Body of pancreas (tissue), 4 donors: ENCODE data around the gene ART5. TPM values are rescaled to one million over a fixed set of nuclear protein-coding genes. Genes with fewer than 3 reads are reported as not detected.
"Not testable (repeated sequence)": the region's sequence is repeated elsewhere in the genome, so short reads cannot be mapped to it uniquely, and the experiment has no call there.

Experiments
- ATAC-seq: fragments of 150-250 bp; one replicate; pipeline ENCODE4 v1.9.1; 2016
- DNase-seq, 4 donors: peaks; one replicate each; pipeline ENCODE4 v3.0.0-alpha.2; 2019
- H3K27ac ChIP-seq, 4 donors: fragments of 200-600 bp; sonication (generic); 1 replicate in 3 of 4; 2 replicates in 1 of 4; pipeline versions ENCODE4 v1.5.1 to v1.6.1; 2016 to 2019; ENCODE audit warnings: mild to moderate bottlenecking in 1 of 4, mixed read lengths in 1 of 4, moderate library complexity in 1 of 4
- H3K27me3 ChIP-seq, 2 donors: fragments of 200-600 bp; sonication (generic); one replicate each; pipeline ENCODE4 v1.6.0; 2016; ENCODE audit warnings: mild to moderate bottlenecking in 1 of 2
- H3K36me3 ChIP-seq, 2 donors: fragments of 200-600 bp; sonication (generic); replicated peaks in 1 of 2; 2 replicates each; pipeline ENCODE4 v1.5.1; 2016; ENCODE audit warnings: low read depth in 2 of 2; ENCODE audit not compliant: insufficient read depth in 1 of 2
- H3K4me1 ChIP-seq: fragments of 200-600 bp; sonication (generic); one replicate; pipeline ENCODE4 v1.6.0; 2016
- H3K4me3 ChIP-seq, 2 donors: fragments of 200-600 bp; sonication (generic); 1 replicate in 1 of 2; 2 replicates in 1 of 2; pipeline ENCODE4 v1.5.1; 2016 to 2019
- H3K9me3 ChIP-seq, 3 donors: fragments of 200-600 bp; sonication (generic); 1 replicate in 2 of 3; 2 replicates in 1 of 3; pipeline ENCODE4 v1.5.1; 2016
- CTCF ChIP-seq, 7 experiments: fragments of 450-650 bp in 4 of 7; fragments of 200-600 bp in 3 of 7; sonication (generic) in 3 of 7; IDR thresholded peaks; one replicate each; pipeline ENCODE4 v1.5.1; 2016 to 2019; ENCODE audit warnings: antibody characterized with exemption in 7 of 7
- POLR2A ChIP-seq, 3 donors: fragments of 450-650 bp; IDR thresholded peaks; one replicate each; pipeline ENCODE4 v1.6.1; 2016; ENCODE audit warnings: antibody characterized with exemption in 3 of 3, mild to moderate bottlenecking in 2 of 3
- WGBS, 2 donors: methylation state at CpG; one replicate each; pipeline ENCODE4 v1.1.5; 2017; 5-methylcytosine and 5-hydroxymethylcytosine counted together
- intact Hi-C: fragments of 100-400 bp; cut with DNase I; formaldehyde crosslinking; loops from one replicate; pipeline ENCODE4 v1.15.1; 2023
- total RNA-seq, 2 donors: library from RNA; depleted of rRNA; stranded (reverse); fragments of >200 nt; gene quantifications; one replicate each; pipeline ENCODE4 v1.1.0, GENCODE V29; 2016

The ART5 gene
- total RNA-seq, 2 donors from 2014 or later: not detected

GRCh38 chr11:3659595-3660515 lies 18.1 kb upstream of the ART5 start:
- DNase-seq (peak; percentile 26 to 61 (median 42)), ATAC-seq (no peak)
- no peak overlapping the region for H3K4me3 ChIP-seq
- H3K36me3 ChIP-seq: no peaks in the 10 kb centered on the region
- H3K4me1 ChIP-seq: no peaks in the 10 kb centered on the region
- no peaks in the 10 kb centered on the region for H3K27me3 ChIP-seq
- no peaks in the 10 kb centered on the region for H3K9me3 ChIP-seq
- 85 to 93% methylated on average over 11 to 33 of the region's 33 CpGs for WGBS, 2 donors
- intact Hi-C loops: no loop called here
- H3K27ac ChIP-seq: no peak overlapping the region
- TF ChIP-seq CTCF (IDR thresholded peaks at IDR 0.05): no peak
- no peak for TF ChIP-seq POLR2A (IDR thresholded peaks at IDR 0.05)

- TF ChIP-seq CTCF (IDR thresholded peaks at IDR 0.05): no peak
- TF ChIP-seq POLR2A (IDR thresholded peaks at IDR 0.05): no peak
- intact Hi-C loops: no loop called here
- no peaks in the 10 kb centered on the region for H3K4me1 ChIP-seq
- no peaks in the 10 kb centered on the region for H3K9me3 ChIP-seq
- DNase-seq (peak in 1 of 4 donors; percentile 2), ATAC-seq (no peak)
- H3K27ac ChIP-seq: no peak overlapping the region
- 88 to 90% methylated on average over 8 of the region's 8 CpGs for whole genome bisulfite sequencing, 2 donors
- H3K4me3 ChIP-seq: no peak overlapping the region
- no peaks in the 10 kb centered on the region for H3K36me3 ChIP-seq
- H3K27me3 ChIP-seq: no peaks in the 10 kb centered on the region
Observed at GRCh38 chr11:3658252-3658651, 16.5 kb upstream of the ART5 start.

- H3K4me1 ChIP-seq, DNase-seq, H3K9me3 ChIP-seq, ATAC-seq, H3K27ac ChIP-seq, H3K36me3 ChIP-seq, H3K27me3 ChIP-seq, H3K4me3 ChIP-seq, intact Hi-C loops: not testable (repeated sequence)
- WGBS, 2 donors: 64 to 71% methylated on average over 5 of the region's 5 CpGs
Observed at GRCh38 chr11:3657331-3657730, 15.5 kb upstream of the ART5 start.

GRCh38 chr11:3655547-3655946 lies 13.8 kb upstream of the ART5 start:
- intact Hi-C loops: no loop called here
- H3K9me3 ChIP-seq: no peaks in the 10 kb centered on the region
- no peak for ATAC-seq
- no peaks in the 10 kb centered on the region for H3K4me1 ChIP-seq
- whole genome bisulfite sequencing, 2 donors: 80 to 83% methylated on average over 2 to 3 of the region's 3 CpGs
- DNase-seq: peak in 1 of 4 donors; percentile 1
- TF ChIP-seq POLR2A (IDR thresholded peaks at IDR 0.05) (no peak), CTCF (IDR thresholded peaks at IDR 0.05) (no peak)
- no peaks in the 10 kb centered on the region for H3K36me3 ChIP-seq
- no peak overlapping the region for H3K4me3 ChIP-seq
- H3K27me3 ChIP-seq: no peaks in the 10 kb centered on the region
- no peak overlapping the region for H3K27ac ChIP-seq

GRCh38 chr11:3652514-3652913 lies 10.7 kb upstream of the ART5 start:
- H3K9me3 ChIP-seq, H3K27me3 ChIP-seq, H3K4me3 ChIP-seq, H3K4me1 ChIP-seq, H3K36me3 ChIP-seq, DNase-seq, ATAC-seq, H3K27ac ChIP-seq, intact Hi-C loops: not testable (repeated sequence)
- 73 to 92% methylated on average over 3 of the region's 3 CpGs for WGBS, 2 donors

- H3K27me3 ChIP-seq, ATAC-seq, H3K27ac ChIP-seq, H3K4me1 ChIP-seq, H3K36me3 ChIP-seq, intact Hi-C loops, H3K9me3 ChIP-seq, H3K4me3 ChIP-seq, DNase-seq: not testable (repeated sequence)
- 43 to 45% methylated on average over 9 of the region's 9 CpGs for WGBS, 2 donors
Observed at GRCh38 chr11:3649374-3649773, 7.6 kb upstream of the ART5 start.

- ATAC-seq, H3K4me3 ChIP-seq, H3K4me1 ChIP-seq, H3K36me3 ChIP-seq, H3K9me3 ChIP-seq, H3K27me3 ChIP-seq, intact Hi-C loops, DNase-seq, H3K27ac ChIP-seq: not testable (repeated sequence)
- 61 to 72% methylated on average over 13 of the region's 13 CpGs for WGBS, 2 donors
Observed at GRCh38 chr11:3648843-3649242, 7.1 kb upstream of the ART5 start.
